Endothelial cell of umbilical vein (primary cell): ENCODE results near the gene SRP14. TPM values are rescaled to one million over a fixed set of nuclear protein-coding genes. Genes with fewer than 3 reads are reported as not detected.

ENCODE experiments used
- BruUV-seq: library from RNA; stranded (reverse); fragments of 400-500 nt; replicated peaks from 2 replicates; lab custom pipeline; 2021; lab: Mats Ljungman, UMichigan
- CTCF ChIA-PET: fragments of 300-600, 350-600 bp; sonication (Branson Sonifier 250); formaldehyde crosslinking; loops from one replicate; lab custom pipeline; 2021; ENCODE audit warnings: antibody characterized with exemption, inconsistent platforms; lab: Charles Lee
- POLR2A ChIA-PET: fragments of 300-600, 350-600 bp; sonication (Branson Sonifier 250); formaldehyde crosslinking; loops from one replicate; lab custom pipeline; 2021; ENCODE audit warnings: antibody characterized with exemption, inconsistent platforms; lab: Charles Lee
- DNase-seq: peaks from one replicate; pipeline ENCODE4 v3.0.0-alpha.2; 2011; ENCODE audit warnings: low read depth, low spot score
- FAIRE-seq: peaks from 2 replicates; lab custom pipeline; 2011; peaks lifted over from hg19 to GRCh38; lab: Jason Lieb, UNC
- H2AFZ ChIP-seq: 2 replicates; pipeline ENCODE4 v1.6.0; 2012; ENCODE audit warnings: low read depth, low read length, control low read depth, inconsistent platforms
- H3K27ac ChIP-seq: 2 replicates; pipeline ENCODE4 v1.5.1; 2011; ENCODE audit warnings: low read depth, mild to moderate bottlenecking, control low read depth, low read length, moderate library complexity; ENCODE audit not compliant: insufficient read depth
- H3K27me3 ChIP-seq, 2 experiments: 2 replicates each; pipeline versions ENCODE4 v1.6.0 to v1.6.1; 2011; ENCODE audit warnings: low read length in 2 of 2, mixed read lengths in 1 of 2; ENCODE audit not compliant: control insufficient read depth in 2 of 2, insufficient read depth in 2 of 2
- H3K36me3 ChIP-seq, 2 experiments: 2 replicates in 1 of 2; 3 replicates in 1 of 2; pipeline ENCODE4 v1.5.1; 2011; ENCODE audit warnings: low read length in 2 of 2, mild to moderate bottlenecking in 1 of 2, moderate library complexity in 1 of 2; ENCODE audit not compliant: control insufficient read depth in 2 of 2, insufficient read depth in 2 of 2; ENCODE audit errors: extremely low read depth in 1 of 2
- H3K4me1 ChIP-seq: 3 replicates; pipeline ENCODE4 v1.5.1; 2011; ENCODE audit warnings: mild to moderate bottlenecking, low read length; ENCODE audit not compliant: control insufficient read depth, insufficient read depth; ENCODE audit errors: extremely low read depth
- H3K4me2 ChIP-seq: 2 replicates; pipeline ENCODE4 v1.6.1; 2011; ENCODE audit warnings: low read length, control low read depth, mixed read lengths; ENCODE audit not compliant: insufficient read depth
- H3K4me3 ChIP-seq, 3 experiments: fragments of 200-600 bp in 1 of 3; sonication (generic), shearing (Covaris generic) in 1 of 3; replicated peaks in 1 of 3; 2 replicates each; pipeline ENCODE4 v1.5.1; 2011 to 2016; ENCODE audit warnings: control low read depth in 3 of 3, low read length in 3 of 3, mild to moderate bottlenecking in 2 of 3, inconsistent platforms in 1 of 3, low read depth in 1 of 3, moderate library complexity in 1 of 3; ENCODE audit not compliant: insufficient read depth in 1 of 3
- H3K79me2 ChIP-seq: 2 replicates; pipeline ENCODE4 v1.6.0; 2012; ENCODE audit warnings: low read length, inconsistent platforms; ENCODE audit not compliant: control insufficient read depth, insufficient read depth
- H3K9ac ChIP-seq: replicated peaks from 2 replicates; pipeline ENCODE3; 2011; ENCODE audit warnings: low read length, control low read depth; ENCODE audit not compliant: insufficient read depth; ENCODE audit errors: extremely low read depth
- H3K9me1 ChIP-seq: replicated peaks from 3 replicates; pipeline ENCODE4 v1.6.0; 2011; ENCODE audit warnings: mild to moderate bottlenecking, low read length; ENCODE audit not compliant: control insufficient read depth, insufficient read depth; ENCODE audit errors: extremely low read depth
- H3K9me3 ChIP-seq: replicated peaks from 2 replicates; pipeline ENCODE4 v1.5.1; 2012; ENCODE audit warnings: low read length, inconsistent platforms; ENCODE audit not compliant: control insufficient read depth, insufficient read depth
- H4K20me1 ChIP-seq: replicated peaks from 2 replicates; pipeline ENCODE3; 2011; ENCODE audit warnings: mild to moderate bottlenecking, low read length; ENCODE audit not compliant: control insufficient read depth, insufficient read depth; ENCODE audit errors: extremely low read depth
- CTCF ChIP-seq, 2 donors: IDR thresholded peaks; 1 replicate in 1 of 2; 2 replicates in 1 of 2; pipeline ENCODE4 v1.5.1; 2011; ENCODE audit warnings: low read length in 2 of 2, mild to moderate bottlenecking in 2 of 2, moderate library complexity in 2 of 2, control low read depth in 1 of 2, inconsistent platforms in 1 of 2, low read depth in 1 of 2; ENCODE audit not compliant: insufficient read depth in 1 of 2; ENCODE audit errors: extremely low read depth in 1 of 2
- EZH2 ChIP-seq: IDR thresholded peaks from 2 replicates; pipeline ENCODE4 v1.6.1; 2012; ENCODE audit warnings: borderline replicate concordance, low read depth, mild to moderate bottlenecking, moderate library complexity, low read length, inconsistent platforms; ENCODE audit not compliant: severe bottlenecking
- FOS ChIP-seq: IDR thresholded peaks from 2 replicates; pipeline ENCODE4 v1.6.1; 2011; ENCODE audit warnings: mild to moderate bottlenecking, low read length, moderate library complexity, borderline replicate concordance; ENCODE audit not compliant: insufficient read depth
- GATA2 ChIP-seq: IDR thresholded peaks from 2 replicates; pipeline ENCODE4 v1.7.0; 2011; ENCODE audit warnings: low read depth, mild to moderate bottlenecking, moderate library complexity, mixed read lengths, low read length; ENCODE audit not compliant: insufficient read length, insufficient read depth
- JUN ChIP-seq: IDR thresholded peaks from 2 replicates; pipeline ENCODE4 v1.6.1; 2011; ENCODE audit warnings: borderline replicate concordance, low read depth; ENCODE audit not compliant: insufficient read length, insufficient read depth
- MAX ChIP-seq: IDR thresholded peaks from 2 replicates; pipeline ENCODE4 v1.6.1; 2011; ENCODE audit not compliant: insufficient read depth, insufficient read length
- MYC ChIP-seq: IDR thresholded peaks from one replicate; pipeline ENCODE4 v1.6.1; 2011; ENCODE audit warnings: mild to moderate bottlenecking, low read depth, low read length
- POLR2A ChIP-seq: IDR thresholded peaks from 2 replicates; pipeline ENCODE4 v1.6.1; 2012; ENCODE audit warnings: low read depth, mild to moderate bottlenecking, control low read depth, low read length
- POLR2AphosphoS5 ChIP-seq: IDR thresholded peaks from 2 replicates; pipeline ENCODE4 v1.6.1; 2012; ENCODE audit warnings: low read depth, mild to moderate bottlenecking, control low read depth, low read length, moderate library complexity; ENCODE audit not compliant: insufficient read depth
- dilution Hi-C: fragments of 300-500 bp; cut with MboI; formaldehyde crosslinking; loops from one replicate; pipeline ENCODE4 v1.15.0; 2019; ENCODE audit warnings: low sequenced_read_pairs; ENCODE audit not compliant: extremely low pct_ligation_motif_present
- intact Hi-C: fragments of 100-400 bp; cut with micrococcal nuclease; formaldehyde crosslinking; loops from one replicate; pipeline ENCODE4 v1.10.0; 2022
- polyA plus RNA-seq, 4 experiments: library from polyadenylated mRNA; depleted of rRNA in 3 of 4; stranded (reverse) in 3 of 4; unstranded in 1 of 4; fragments of >200 nt; gene quantifications; 2 replicates each; pipeline versions ENCODE4 v1.2.1 to v1.2.3, GENCODE V29; 2011 to 2012; ENCODE audit warnings: missing spikeins in 1 of 4
- total RNA-seq: library from RNA; stranded (reverse); gene quantifications from 2 replicates; pipeline ENCODE4 v1.2.3, GENCODE V29; 2021

Gene SRP14
- total and polyA plus RNA-seq, 2 donors (not counting 3 experiments of a cell fraction or from before 2014, with no cell fraction given): 220 to 330 TPM

GRCh38 chr15:40054855-40055575, 16.0 kb upstream of the SRP14 start:
- Histone ChIP-seq H3K9me1 (no peaks in the 10 kb centered on the region), H3K9me3 (no peaks in the 10 kb centered on the region), H2AFZ (no peak overlapping the region), H3K36me3 (no peaks in the 10 kb centered on the region), H3K4me1 (no peaks in the 10 kb centered on the region), H3K9ac (no peak overlapping the region), H3K27me3 (peaks cover 0 to 3% of the 10 kb centered on the region in 2 experiments), H3K4me2 (no peak overlapping the region), H3K4me3 (no peak overlapping the region), H3K27ac (no peak overlapping the region), H4K20me1 (no peaks in the 10 kb centered on the region), H3K79me2 (no peaks in the 10 kb centered on the region)
- DNase-seq: no peak
- no peak for FAIRE-seq
- dilution Hi-C loops: no loop called here
- no peak for TF ChIP-seq POLR2AphosphoS5
- no peak for TF ChIP-seq MYC
- no peak for TF ChIP-seq CTCF (IDR thresholded peaks at IDR 0.05; ENCODE audit: extremely low read depth in 1 of 2, insufficient read depth in 1 of 2, low read depth in 1 of 2, low read length in 2 of 2)
- TF ChIP-seq POLR2A: no peak
- intact Hi-C loops: no loop called here
- ChIA-PET POLR2A (no interaction called here), CTCF (interaction anchor here (0.9 to 1.8 kb wide), 4 partner anchors 9 to 220 kb away, joined by 3 to 7 read pairs (median 5); no protein-coding TSS in a partner anchor)
- no TSS peak for BruUV-seq

- DNase-seq (no peak), FAIRE-seq (no peak)
- dilution Hi-C loops: no loop called here
- no peak overlapping the region for H3K9ac ChIP-seq
- H3K9me3 ChIP-seq: no peaks in the 10 kb centered on the region
- H2AFZ ChIP-seq: no peak overlapping the region
- H3K27ac ChIP-seq: no peak overlapping the region
- H3K79me2 ChIP-seq: no peaks in the 10 kb centered on the region
- no TSS peak for BruUV-seq
- H3K9me1 ChIP-seq: no peaks in the 10 kb centered on the region
- H4K20me1 ChIP-seq: no peaks in the 10 kb centered on the region
- no peaks in the 10 kb centered on the region for H3K4me1 ChIP-seq
- no peak overlapping the region for H3K4me3 ChIP-seq
- H3K36me3 ChIP-seq: no peaks in the 10 kb centered on the region
- no peak overlapping the region for H3K4me2 ChIP-seq
- intact Hi-C loops: no loop called here
- CTCF ChIA-PET: interaction anchor here (0.9 to 2.6 kb wide), 5 partner anchors 9 to 220 kb away, joined by 3 to 9 read pairs (median 7); partner anchors contain the start of gene BMF
- TF ChIP-seq FOS: no peak
- no peak for TF ChIP-seq JUN
- no peak for TF ChIP-seq EZH2
- no peak for TF ChIP-seq GATA2
- no peak for TF ChIP-seq POLR2A
- TF ChIP-seq CTCF (IDR thresholded peaks at IDR 0.05; ENCODE audit: extremely low read depth in 1 of 2, insufficient read depth in 1 of 2, low read depth in 1 of 2, low read length in 2 of 2): no peak
- no peak for TF ChIP-seq POLR2AphosphoS5
- no peak for TF ChIP-seq MAX
- no peak for TF ChIP-seq MYC
- POLR2A ChIA-PET: no interaction called here
- H3K27me3 ChIP-seq: peaks cover 0 to 3% of the 10 kb centered on the region in 2 experiments
Observed at GRCh38 chr15:40054605-40054854, 15.5 kb upstream of the SRP14 start.
